ENCODE data around the gene ZNF486. TPM values are rescaled to one million over a fixed set of nuclear protein-coding genes. Genes with fewer than 3 reads are reported as not detected.

The ZNF486 gene
- total RNA-seq, 1 donor from 2014 or later, result 11.5 TPM

- no peaks in the 10 kb centered on the region for H3K4me1 Mint-ChIP-seq (ENCODE audit: unreplicated experiment)
- H3K27me3 Mint-ChIP-seq (ENCODE audit: unreplicated experiment), result peaks cover 9% of the 10 kb centered on the region
- peaks cover 6% of the 10 kb centered on the region for H3K9me3 Mint-ChIP-seq (ENCODE audit: unreplicated experiment)
- H3K36me3 Mint-ChIP-seq (ENCODE audit: low read depth, unreplicated experiment), result peaks cover 4% of the 10 kb centered on the region
- no peak for TF ChIP-seq CTCF (IDR thresholded peaks at IDR 0.05; ENCODE audit: unreplicated experiment)
- DNase-seq (ENCODE audit: low spot score), result no peak
- no peak overlapping the region for H3K4me3 Mint-ChIP-seq (ENCODE audit: unreplicated experiment)
- H3K27ac Mint-ChIP-seq (ENCODE audit: unreplicated experiment), result no peak overlapping the region
Observed at GRCh38 chr19:20153281-20153680, 13.7 kb upstream of the ZNF486 start.

GRCh38 chr19:20154636-20155035 lies 12.4 kb upstream of the ZNF486 start:
- no peak for TF ChIP-seq CTCF (IDR thresholded peaks at IDR 0.05; ENCODE audit: unreplicated experiment)
- H3K36me3 Mint-ChIP-seq (ENCODE audit: low read depth, unreplicated experiment), result peaks cover 4% of the 10 kb centered on the region

GRCh38 chr19:20162821-20163220 lies 4.2 kb upstream of the ZNF486 start:
- Mint-ChIP-seq H3K4me1 (ENCODE audit: unreplicated experiment) (peaks cover 24% of the 10 kb centered on the region), H3K27ac (ENCODE audit: unreplicated experiment) (peak overlapping the region; percentile 92), H3K4me3 (ENCODE audit: unreplicated experiment) (no peak overlapping the region), H3K9me3 (ENCODE audit: unreplicated experiment) (peaks cover 5% of the 10 kb centered on the region), H3K36me3 (ENCODE audit: low read depth, unreplicated experiment) (peaks cover 21% of the 10 kb centered on the region), H3K27me3 (ENCODE audit: unreplicated experiment) (no peaks in the 10 kb centered on the region)
- peak; percentile 42 for DNase-seq (ENCODE audit: low spot score)
- TF ChIP-seq CTCF (IDR thresholded peaks at IDR 0.05; ENCODE audit: unreplicated experiment), result no peak

More at GRCh38 chr19:20154636-20155035, 12.4 kb upstream of the ZNF486 start:
- H3K27ac Mint-ChIP-seq (ENCODE audit: unreplicated experiment), result no peak overlapping the region
- DNase-seq (ENCODE audit: low spot score), result no peak
- peaks cover 9% of the 10 kb centered on the region for H3K4me1 Mint-ChIP-seq (ENCODE audit: unreplicated experiment)
- peaks cover 9% of the 10 kb centered on the region for H3K27me3 Mint-ChIP-seq (ENCODE audit: unreplicated experiment)
- peaks cover 6% of the 10 kb centered on the region for H3K9me3 Mint-ChIP-seq (ENCODE audit: unreplicated experiment)
- no peak overlapping the region for H3K4me3 Mint-ChIP-seq (ENCODE audit: unreplicated experiment)

- H3K4me3 Mint-ChIP-seq (ENCODE audit: unreplicated experiment), result no peak overlapping the region
- no peak for DNase-seq (ENCODE audit: low spot score)
- peaks cover under 1% of the 10 kb centered on the region for H3K27me3 Mint-ChIP-seq (ENCODE audit: unreplicated experiment)
- H3K4me1 Mint-ChIP-seq (ENCODE audit: unreplicated experiment), result peaks cover 16% of the 10 kb centered on the region
- peaks cover 23% of the 10 kb centered on the region for H3K36me3 Mint-ChIP-seq (ENCODE audit: low read depth, unreplicated experiment)
- no peak for TF ChIP-seq CTCF (IDR thresholded peaks at IDR 0.05; ENCODE audit: unreplicated experiment)
- peaks cover 5% of the 10 kb centered on the region for H3K9me3 Mint-ChIP-seq (ENCODE audit: unreplicated experiment)
- no peak overlapping the region for H3K27ac Mint-ChIP-seq (ENCODE audit: unreplicated experiment)
Observed at GRCh38 chr19:20164456-20164855, 2.6 kb upstream of the ZNF486 start.

- peaks cover 2% of the 10 kb centered on the region for H3K27me3 Mint-ChIP-seq (ENCODE audit: unreplicated experiment)
Observed at GRCh38 chr19:20165971-20166592, 932 bp upstream of the ZNF486 start.

More at GRCh38 chr19:20165971-20166592, 932 bp upstream of the ZNF486 start:
- Mint-ChIP-seq H3K4me1 (ENCODE audit: unreplicated experiment) (peaks cover 17% of the 10 kb centered on the region), H3K36me3 (ENCODE audit: low read depth, unreplicated experiment) (peaks cover 29% of the 10 kb centered on the region), H3K27ac (ENCODE audit: unreplicated experiment) (no peak overlapping the region), H3K4me3 (ENCODE audit: unreplicated experiment) (no peak overlapping the region), H3K9me3 (ENCODE audit: unreplicated experiment) (peaks cover 1% of the 10 kb centered on the region)
- no peak for DNase-seq (ENCODE audit: low spot score)
- TF ChIP-seq CTCF (IDR thresholded peaks at IDR 0.05; ENCODE audit: unreplicated experiment), result no peak
